GM18909 (cell line): ENCODE measurements around the gene TMEM131L.
"Not testable (repeated sequence)": the region's sequence is repeated elsewhere in the genome, so short reads cannot be mapped to it uniquely, and the experiment has no call there.

Experiments used
- ATAC-seq: cut with Tn5 transposase; IDR thresholded peaks from one replicate; pipeline ENCODE4 v1.9.1; 2021; ENCODE audit warnings: mild to moderate bottlenecking; ENCODE audit not compliant: unreplicated experiment, poor library complexity

TMEM131L gene

GRCh38 chr4:153639833-153640802 lies 174.0 kb downstream of the TMEM131L start:
- no peak for ATAC-seq

- no peak for ATAC-seq
Measured at GRCh38 chr4:153641532-153641931, 175.4 kb downstream of the TMEM131L start.

GRCh38 chr4:153643406-153644383 lies 177.5 kb downstream of the TMEM131L start:
- ATAC-seq, result peak; percentile 92

GRCh38 chr4:153645183-153645582 lies 179.0 kb downstream of the TMEM131L start:
- ATAC-seq, result no peak

- no peak for ATAC-seq
Measured at GRCh38 chr4:153646261-153646660, 180.1 kb downstream of the TMEM131L start.

GRCh38 chr4:153646978-153647377 lies 180.8 kb downstream of the TMEM131L start:
- no peak for ATAC-seq

GRCh38 chr4:153647975-153648374 lies 181.8 kb downstream of the TMEM131L start:
- no peak for ATAC-seq

GRCh38 chr4:153649572-153649991 lies 183.4 kb downstream of the TMEM131L start:
- no peak for ATAC-seq

GRCh38 chr4:153651116-153651515 lies 185.0 kb downstream of the TMEM131L start:
- ATAC-seq, result no peak

- ATAC-seq, result no peak
Measured at GRCh38 chr4:153651587-153651986, 185.4 kb downstream of the TMEM131L start.

GRCh38 chr4:153652051-153652784 lies 186.1 kb downstream of the TMEM131L start:
- no peak for ATAC-seq

GRCh38 chr4:153655002-153655541 lies 188.9 kb downstream of the TMEM131L start:
- ATAC-seq, result no peak

GRCh38 chr4:153655928-153656327 lies 189.8 kb downstream of the TMEM131L start:
- ATAC-seq, result no peak

GRCh38 chr4:153661215-153661822 lies 195.2 kb downstream of the TMEM131L start:
- no peak for ATAC-seq

- ATAC-seq, result no peak
Measured at GRCh38 chr4:153661908-153662307, 195.7 kb downstream of the TMEM131L start.

GRCh38 chr4:153663667-153664066 lies 197.5 kb downstream of the TMEM131L start:
- no peak for ATAC-seq

- ATAC-seq, result not testable (repeated sequence)
Measured at GRCh38 chr4:153666505-153666904, 200.3 kb downstream of the TMEM131L start.

- ATAC-seq, result no peak
Measured at GRCh38 chr4:153668647-153669046, 202.5 kb downstream of the TMEM131L start.

- ATAC-seq, result no peak
Measured at GRCh38 chr4:153669838-153670237, 203.7 kb downstream of the TMEM131L start.
